ENCODE results near the gene KCNIP2. TPM values are rescaled to one million over a fixed set of nuclear protein-coding genes. Genes with fewer than 3 reads are reported as not detected.

The KCNIP2 gene
- total RNA-seq, 2 donors from 2014 or later: 192 to 653 TPM

GRCh38 chr10:101857802-101858476 lies 14.3 kb upstream of the KCNIP2 start:
- H3K4me1 ChIP-seq: peaks cover 0 to 39% of the 10 kb centered on the region in 2 donors
- H3K9me3 ChIP-seq: peaks cover 0 to 12% of the 10 kb centered on the region in 2 donors
- no peak overlapping the region for H3K4me3 ChIP-seq
- peak overlapping the region; percentile 69 to 71 for H3K27ac ChIP-seq
- no peak for TF ChIP-seq CTCF (IDR thresholded peaks at IDR 0.05)
- H3K36me3 ChIP-seq: no peaks in the 10 kb centered on the region
- DNase-seq (ENCODE audit: low spot score): no peak
- H3K27me3 ChIP-seq: no peaks in the 10 kb centered on the region

- Histone ChIP-seq H3K4me1 (peaks cover 0 to 47% of the 10 kb centered on the region in 2 donors), H3K36me3 (no peaks in the 10 kb centered on the region), H3K4me3 (no peak overlapping the region), H3K27me3 (no peaks in the 10 kb centered on the region), H3K9me3 (peaks cover 0 to 12% of the 10 kb centered on the region in 2 donors), H3K27ac (peak overlapping the region; percentile 13 to 71)
- TF ChIP-seq CTCF (IDR thresholded peaks at IDR 0.05): no peak
- peak; percentile 52 for DNase-seq (ENCODE audit: low spot score)
These were observed 13.0 kb upstream of the KCNIP2 start for GRCh38 chr10:101856626-101857025.

GRCh38 chr10:101851411-101852116 lies 8.0 kb upstream of the KCNIP2 start:
- no peaks in the 10 kb centered on the region for H3K27me3 ChIP-seq
- H3K36me3 ChIP-seq: peaks cover 10% of the 10 kb centered on the region
- TF ChIP-seq CTCF (IDR thresholded peaks at IDR 0.05): no peak
- no peaks in the 10 kb centered on the region for H3K9me3 ChIP-seq
- H3K4me3 ChIP-seq: no peak overlapping the region
- peak overlapping the region; percentile 64 to 68 for H3K27ac ChIP-seq
- DNase-seq (ENCODE audit: low spot score): peak; percentile 50
- peaks cover 0 to 44% of the 10 kb centered on the region in 2 donors for H3K4me1 ChIP-seq

- H3K36me3 ChIP-seq: peaks cover 11% of the 10 kb centered on the region
- H3K27me3 ChIP-seq: no peaks in the 10 kb centered on the region
- no peaks in the 10 kb centered on the region for H3K9me3 ChIP-seq
- TF ChIP-seq CTCF (IDR thresholded peaks at IDR 0.05): no peak
- H3K27ac ChIP-seq: peak overlapping the region; percentile 64 to 68
- no peak overlapping the region for H3K4me3 ChIP-seq
- peaks cover 0 to 45% of the 10 kb centered on the region in 2 donors for H3K4me1 ChIP-seq
- DNase-seq (ENCODE audit: low spot score): peak; percentile 48
These were observed 7.1 kb upstream of the KCNIP2 start for GRCh38 chr10:101850749-101851148.

GRCh38 chr10:101848894-101849351 lies 5.3 kb upstream of the KCNIP2 start:
- no peak overlapping the region for H3K27ac ChIP-seq
- no peaks in the 10 kb centered on the region for H3K27me3 ChIP-seq
- H3K4me1 ChIP-seq: peaks cover 0 to 54% of the 10 kb centered on the region in 2 donors
- H3K36me3 ChIP-seq: peaks cover 11% of the 10 kb centered on the region
- H3K9me3 ChIP-seq: no peaks in the 10 kb centered on the region
- TF ChIP-seq CTCF (IDR thresholded peaks at IDR 0.05): no peak
- DNase-seq (ENCODE audit: low spot score): peak; percentile 40
- H3K4me3 ChIP-seq: no peak overlapping the region
